Measurements from ENCODE around the gene DNAJB9.

DNA sequence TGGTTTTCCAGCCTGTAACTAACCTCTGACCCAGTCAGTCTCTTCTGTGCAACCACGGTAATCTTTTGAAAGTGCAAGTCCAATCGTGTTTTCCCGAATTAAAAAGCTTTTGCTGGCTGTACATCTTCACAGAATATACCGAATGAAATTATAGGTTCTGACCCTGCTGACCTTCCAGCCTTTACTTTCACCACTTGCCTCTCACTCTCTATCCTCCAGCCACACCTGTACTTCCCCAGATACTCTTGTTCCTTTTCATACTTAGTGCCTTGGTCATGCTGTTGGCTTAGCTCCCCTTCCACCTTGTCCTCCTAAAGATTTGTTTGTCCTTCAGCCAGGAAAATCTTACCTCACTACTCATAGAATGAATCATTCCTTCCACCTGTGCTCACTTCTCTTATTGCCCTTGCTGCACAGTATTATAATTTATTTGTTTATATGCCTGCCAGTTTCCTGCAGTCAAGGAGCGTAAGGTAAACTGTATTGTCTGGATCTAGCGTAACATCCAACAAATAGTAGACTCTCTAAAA, 41.4 kb upstream of the DNAJB9 start:
- TF ChIP-seq, protein P1, sequence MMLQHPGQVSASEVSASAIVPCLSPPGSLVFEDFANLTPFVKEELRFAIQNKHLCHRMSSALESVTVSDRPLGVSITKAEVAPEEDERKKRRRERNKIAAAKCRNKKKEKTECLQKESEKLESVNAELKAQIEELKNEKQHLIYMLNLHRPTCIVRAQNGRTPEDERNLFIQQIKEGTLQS (IDR thresholded peaks at IDR 0.05): no peak
- TF ChIP-seq HNF4G (IDR thresholded peaks at IDR 0.05): no peak
- TF ChIP-seq, protein P2, sequence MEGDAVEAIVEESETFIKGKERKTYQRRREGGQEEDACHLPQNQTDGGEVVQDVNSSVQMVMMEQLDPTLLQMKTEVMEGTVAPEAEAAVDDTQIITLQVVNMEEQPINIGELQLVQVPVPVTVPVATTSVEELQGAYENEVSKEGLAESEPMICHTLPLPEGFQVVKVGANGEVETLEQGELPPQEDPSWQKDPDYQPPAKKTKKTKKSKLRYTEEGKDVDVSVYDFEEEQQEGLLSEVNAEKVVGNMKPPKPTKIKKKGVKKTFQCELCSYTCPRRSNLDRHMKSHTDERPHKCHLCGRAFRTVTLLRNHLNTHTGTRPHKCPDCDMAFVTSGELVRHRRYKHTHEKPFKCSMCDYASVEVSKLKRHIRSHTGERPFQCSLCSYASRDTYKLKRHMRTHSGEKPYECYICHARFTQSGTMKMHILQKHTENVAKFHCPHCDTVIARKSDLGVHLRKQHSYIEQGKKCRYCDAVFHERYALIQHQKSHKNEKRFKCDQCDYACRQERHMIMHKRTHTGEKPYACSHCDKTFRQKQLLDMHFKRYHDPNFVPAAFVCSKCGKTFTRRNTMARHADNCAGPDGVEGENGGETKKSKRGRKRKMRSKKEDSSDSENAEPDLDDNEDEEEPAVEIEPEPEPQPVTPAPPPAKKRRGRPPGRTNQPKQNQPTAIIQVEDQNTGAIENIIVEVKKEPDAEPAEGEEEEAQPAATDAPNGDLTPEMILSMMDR (IDR thresholded peaks at IDR 0.05; ENCODE audit: low read depth, low read length, missing input control): no peak
- TF ChIP-seq, protein P3, sequence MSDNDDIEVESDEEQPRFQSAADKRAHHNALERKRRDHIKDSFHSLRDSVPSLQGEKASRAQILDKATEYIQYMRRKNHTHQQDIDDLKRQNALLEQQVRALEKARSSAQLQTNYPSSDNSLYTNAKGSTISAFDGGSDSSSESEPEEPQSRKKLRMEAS (IDR thresholded peaks at IDR 0.05): no peak
